ENCODE results near the gene HSPA8.

- TF ChIP-seq CTCF (IDR thresholded peaks at IDR 0.05): no peak
- TF ChIP-seq RAD21 (IDR thresholded peaks at IDR 0.05; ENCODE audit: low read length): no peak
- no peak for TF ChIP-seq MAX (IDR thresholded peaks at IDR 0.05; ENCODE audit: low read depth)
- TF ChIP-seq IRF3 (IDR thresholded peaks at IDR 0.05; ENCODE audit: low read depth, low read length): no peak
These were observed 26.1 kb downstream of the HSPA8 start for GRCh38 chr11:123035831-123036230.
